OCI-LY1 (cell line): Measurements from ENCODE around the gene ICAM4.

Source experiments
- EZH2 ChIP-seq: fragments of 200-600 bp; sonication (generic), shearing (Covaris generic); IDR thresholded peaks from 2 replicates; pipeline ENCODE4 v1.8.0; 2017; ENCODE audit warnings: borderline replicate concordance, mixed run types, mild to moderate bottlenecking, antibody characterized with exemption, low read length, moderate library complexity, mixed read lengths
- TF ChIP-seq, protein P1 (sequence below): fragments of 200-600 bp; sonication (generic), shearing (Covaris generic); IDR thresholded peaks from 2 replicates; pipeline ENCODE4 v1.5.1; 2017; ENCODE audit warnings: mild to moderate bottlenecking, antibody characterized with exemption, low read length, moderate library complexity, mixed read lengths

DNA sequence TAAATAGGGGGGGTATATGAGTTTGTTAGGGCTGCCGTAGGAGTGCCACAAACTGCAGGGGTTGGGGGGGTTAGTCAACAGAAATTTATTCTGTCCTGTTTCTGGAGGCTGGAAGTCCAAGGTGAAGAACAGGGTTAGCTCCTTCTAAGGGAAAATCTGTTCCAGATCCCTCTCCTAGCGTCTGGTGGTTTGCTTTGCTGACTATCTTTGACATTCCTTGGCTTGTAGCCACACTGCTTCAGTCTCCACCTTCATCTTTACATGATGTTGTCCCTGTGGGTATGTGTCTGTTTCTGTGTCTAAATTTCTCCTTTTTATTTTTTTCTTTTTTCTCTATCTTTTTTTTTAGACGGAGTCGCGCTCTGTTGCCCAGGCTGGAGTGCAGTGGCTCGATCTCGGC is 24.0 kb upstream of the ICAM4 start:
- TF ChIP-seq, protein P1, sequence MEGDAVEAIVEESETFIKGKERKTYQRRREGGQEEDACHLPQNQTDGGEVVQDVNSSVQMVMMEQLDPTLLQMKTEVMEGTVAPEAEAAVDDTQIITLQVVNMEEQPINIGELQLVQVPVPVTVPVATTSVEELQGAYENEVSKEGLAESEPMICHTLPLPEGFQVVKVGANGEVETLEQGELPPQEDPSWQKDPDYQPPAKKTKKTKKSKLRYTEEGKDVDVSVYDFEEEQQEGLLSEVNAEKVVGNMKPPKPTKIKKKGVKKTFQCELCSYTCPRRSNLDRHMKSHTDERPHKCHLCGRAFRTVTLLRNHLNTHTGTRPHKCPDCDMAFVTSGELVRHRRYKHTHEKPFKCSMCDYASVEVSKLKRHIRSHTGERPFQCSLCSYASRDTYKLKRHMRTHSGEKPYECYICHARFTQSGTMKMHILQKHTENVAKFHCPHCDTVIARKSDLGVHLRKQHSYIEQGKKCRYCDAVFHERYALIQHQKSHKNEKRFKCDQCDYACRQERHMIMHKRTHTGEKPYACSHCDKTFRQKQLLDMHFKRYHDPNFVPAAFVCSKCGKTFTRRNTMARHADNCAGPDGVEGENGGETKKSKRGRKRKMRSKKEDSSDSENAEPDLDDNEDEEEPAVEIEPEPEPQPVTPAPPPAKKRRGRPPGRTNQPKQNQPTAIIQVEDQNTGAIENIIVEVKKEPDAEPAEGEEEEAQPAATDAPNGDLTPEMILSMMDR = no peak
- TF ChIP-seq EZH2 = no peak
